ENCODE results near the gene EYS.
"Not testable (repeated sequence)": the region's sequence is repeated elsewhere in the genome, so short reads cannot be mapped to it uniquely, and the experiment has no call there.

The EYS gene

DNA sequence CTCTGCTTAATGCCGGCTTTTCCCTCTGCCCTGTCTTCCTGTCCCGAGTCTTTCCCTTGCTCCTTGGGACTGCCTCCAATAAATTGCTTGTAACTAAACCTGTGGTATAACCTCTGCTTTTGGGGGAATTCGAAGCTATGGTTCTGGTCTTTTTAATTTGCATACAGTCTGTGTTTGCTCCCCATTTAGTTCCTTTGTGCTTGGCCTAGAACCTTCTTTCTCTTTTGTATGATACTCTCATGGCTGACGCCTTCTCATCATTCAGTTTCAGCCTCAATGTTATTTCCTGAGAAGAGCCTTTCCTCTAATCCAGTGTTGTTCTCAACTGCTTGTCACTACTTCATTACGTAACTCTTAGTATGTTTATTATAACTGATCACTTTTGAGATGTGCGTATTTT, 1823.4 kb downstream of the EYS start:
- in situ Hi-C loops (cut with HindIII; ENCODE audit: low sequenced_read_pairs): no loop called here

- in situ Hi-C loops (cut with HindIII; ENCODE audit: low sequenced_read_pairs): no loop called here
Observed at GRCh38 chr6:63882208-63882607, 1824.8 kb downstream of the EYS start.

GRCh38 chr6:63881791-63882190, 1825.2 kb downstream of the EYS start:
- in situ Hi-C loops (cut with HindIII; ENCODE audit: low sequenced_read_pairs): no loop called here

DNA sequence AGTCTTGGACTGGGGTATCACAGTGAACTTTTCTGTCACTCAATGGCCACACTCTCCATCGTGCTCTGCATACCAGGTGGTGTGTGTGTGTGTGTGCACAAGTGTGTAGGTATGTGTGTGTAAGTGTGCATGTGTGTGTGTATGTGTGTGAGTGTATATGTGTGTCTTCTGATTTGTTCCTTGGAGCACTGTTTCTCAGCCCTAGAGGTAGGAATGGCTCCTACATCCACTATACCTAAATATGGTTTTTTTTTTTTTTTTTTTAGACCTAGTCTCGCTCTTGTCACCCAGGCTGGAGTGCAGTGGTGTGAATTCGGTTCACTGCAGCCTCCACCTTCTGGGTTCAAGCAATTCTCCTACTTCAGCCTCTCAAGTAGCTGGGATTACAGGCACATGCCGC, 1834.8 kb downstream of the EYS start:
- in situ Hi-C loops (cut with HindIII; ENCODE audit: low sequenced_read_pairs): no loop called here

DNA sequence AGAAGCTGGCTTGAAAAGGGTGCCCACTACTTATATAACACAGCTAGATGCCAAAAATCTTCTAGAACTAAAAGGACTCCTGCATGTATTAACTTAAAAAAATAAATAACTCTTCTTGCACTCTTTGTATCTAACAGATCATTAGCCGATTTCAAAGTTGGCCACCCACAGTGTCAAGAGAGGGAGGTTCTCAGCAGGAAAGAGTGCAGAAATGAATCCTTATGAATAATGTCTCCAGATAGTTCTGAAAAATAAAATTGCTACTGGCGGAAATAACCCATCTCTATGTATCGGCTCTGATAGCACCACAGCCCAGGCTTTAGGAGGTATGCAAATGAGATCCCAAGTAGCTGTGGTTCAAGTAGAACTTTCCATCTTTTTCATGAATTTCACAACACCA, 1838.7 kb downstream of the EYS start:
- in situ Hi-C loops (cut with HindIII; ENCODE audit: low sequenced_read_pairs): no loop called here

DNA sequence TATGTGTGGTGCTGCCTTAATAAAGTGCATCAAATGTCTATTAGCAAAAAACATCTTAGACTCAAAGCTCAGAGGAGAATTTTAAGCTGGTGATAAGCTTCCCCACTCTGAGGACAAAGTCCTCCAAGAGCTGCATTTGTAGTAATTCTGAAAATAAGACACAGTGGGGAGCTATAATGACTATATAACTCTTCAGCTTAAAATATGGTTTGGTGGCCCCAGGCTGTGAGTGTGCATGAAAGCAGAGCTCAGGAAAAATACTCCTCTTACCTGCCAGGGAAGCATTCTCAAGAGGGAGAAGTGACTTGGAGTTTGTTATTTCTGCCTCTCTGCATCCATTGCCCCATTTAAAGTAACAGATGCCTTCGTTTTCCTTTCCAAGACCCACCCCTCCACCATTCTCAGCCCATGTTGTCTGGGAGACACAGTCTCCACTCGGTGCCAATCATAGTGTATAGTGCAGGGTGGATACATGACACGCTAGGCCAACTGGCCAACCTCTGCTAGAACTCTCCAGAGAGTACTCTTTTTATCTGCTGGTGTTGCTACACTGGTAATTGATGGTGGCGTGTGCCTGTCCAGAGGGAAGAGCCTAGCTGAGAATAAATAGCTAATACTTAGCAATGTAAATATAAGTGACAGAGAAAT, 1842.2 kb downstream of the EYS start:
- in situ Hi-C loops (cut with HindIII; ENCODE audit: low sequenced_read_pairs): no loop called here

- in situ Hi-C loops (cut with HindIII; ENCODE audit: low sequenced_read_pairs): no loop called here
Observed at GRCh38 chr6:63864061-63864460, 1843.0 kb downstream of the EYS start.

GRCh38 chr6:63862486-63863198, 1844.4 kb downstream of the EYS start:
- in situ Hi-C loops (cut with HindIII; ENCODE audit: low sequenced_read_pairs): no loop called here

DNA sequence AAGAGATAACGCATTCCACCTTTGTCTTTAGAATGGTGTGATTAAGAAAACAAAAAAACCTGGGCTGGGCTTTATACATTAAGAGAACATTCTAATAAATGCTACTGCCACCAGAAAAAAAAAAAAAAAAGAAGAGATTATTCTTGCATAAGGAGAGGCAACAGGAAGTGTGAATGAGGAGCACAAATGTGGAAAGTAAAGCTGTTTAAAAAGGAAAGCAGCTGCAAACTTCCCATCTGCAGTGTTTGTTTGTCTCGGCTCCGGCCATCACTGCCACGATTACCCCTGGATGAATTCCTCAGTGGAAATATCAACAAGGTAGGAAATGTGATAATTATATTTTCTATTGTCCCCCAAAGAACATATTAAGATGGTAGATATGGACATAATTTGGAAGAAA, 1847.5 kb downstream of the EYS start:
- in situ Hi-C loops (cut with HindIII; ENCODE audit: low sequenced_read_pairs): no loop called here

- in situ Hi-C loops (cut with HindIII; ENCODE audit: low sequenced_read_pairs): no loop called here
Observed at GRCh38 chr6:63858691-63859090, 1848.3 kb downstream of the EYS start.

GRCh38 chr6:63856271-63856670, 1850.8 kb downstream of the EYS start:
- in situ Hi-C loops (cut with HindIII; ENCODE audit: low sequenced_read_pairs): no loop called here

DNA sequence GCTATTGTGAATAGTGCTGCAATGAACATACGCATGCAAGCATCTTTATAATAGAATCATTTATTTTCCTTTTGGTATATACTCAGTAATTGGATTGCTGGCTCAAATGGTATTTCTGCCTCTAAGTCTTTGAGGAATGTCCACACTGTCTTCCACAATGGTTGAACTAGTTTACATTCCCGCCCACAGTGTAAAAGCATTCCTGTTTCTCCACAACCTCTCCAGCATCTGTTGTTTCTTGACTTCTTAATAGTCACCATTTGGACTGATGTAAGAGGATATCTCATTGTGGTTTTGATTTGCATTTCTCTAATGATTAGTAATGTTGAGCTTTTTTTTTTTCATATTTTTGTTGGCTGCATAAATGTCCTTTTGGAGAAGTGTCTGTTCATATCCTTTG, 1862.7 kb downstream of the EYS start:
- in situ Hi-C loops (cut with HindIII; ENCODE audit: low sequenced_read_pairs): no loop called here

- in situ Hi-C loops (cut with HindIII; ENCODE audit: low sequenced_read_pairs): no loop called here
Observed at GRCh38 chr6:63839485-63839884, 1867.5 kb downstream of the EYS start.

GRCh38 chr6:63828678-63829077, 1878.3 kb downstream of the EYS start:
- in situ Hi-C loops (cut with HindIII; ENCODE audit: low sequenced_read_pairs): not testable (repeated sequence)

DNA sequence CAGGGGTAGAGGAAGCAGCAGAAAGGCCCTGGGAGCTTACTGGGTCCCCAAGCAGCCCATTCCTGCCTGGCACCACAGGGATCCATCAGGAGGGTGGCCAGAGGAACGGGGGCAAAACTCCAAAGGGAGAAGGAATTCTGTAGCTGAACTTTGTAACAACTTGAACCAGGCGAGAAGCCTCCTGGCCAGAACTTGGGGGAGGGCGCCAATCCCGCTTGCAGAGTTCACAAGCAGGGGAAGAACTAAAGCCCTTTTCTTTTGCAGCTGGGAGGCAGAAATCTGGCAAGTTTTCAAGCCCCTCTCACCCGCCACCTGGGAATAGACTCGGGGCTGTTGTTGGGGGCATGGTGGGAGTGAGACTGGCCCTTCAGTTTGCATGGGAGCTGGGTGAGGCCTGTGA, 1882.3 kb downstream of the EYS start:
- in situ Hi-C loops (cut with HindIII; ENCODE audit: low sequenced_read_pairs): no loop called here

DNA sequence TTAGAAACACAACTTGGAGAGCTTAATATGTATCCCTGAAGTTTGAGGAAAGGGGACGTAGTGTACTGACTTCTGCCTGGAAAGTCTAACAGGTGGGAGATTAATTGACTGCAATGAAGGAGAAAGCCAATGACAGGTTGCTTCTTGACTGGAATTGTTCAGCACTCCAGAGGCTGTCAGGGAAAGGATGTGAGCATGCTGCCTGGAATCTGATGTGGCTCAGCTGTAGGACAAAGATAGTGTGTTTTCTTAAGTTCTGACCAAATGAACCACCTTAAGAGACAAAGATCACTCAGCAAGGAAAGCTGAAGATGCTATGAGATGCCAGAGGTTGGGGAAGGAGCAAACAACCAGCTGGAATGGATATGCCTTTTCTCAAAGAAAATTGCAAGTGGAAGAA, 1885.6 kb downstream of the EYS start:
- in situ Hi-C loops (cut with HindIII; ENCODE audit: low sequenced_read_pairs): no loop called here

- in situ Hi-C loops (cut with HindIII; ENCODE audit: low sequenced_read_pairs): no loop called here
Observed at GRCh38 chr6:63819831-63820230, 1887.2 kb downstream of the EYS start.

DNA sequence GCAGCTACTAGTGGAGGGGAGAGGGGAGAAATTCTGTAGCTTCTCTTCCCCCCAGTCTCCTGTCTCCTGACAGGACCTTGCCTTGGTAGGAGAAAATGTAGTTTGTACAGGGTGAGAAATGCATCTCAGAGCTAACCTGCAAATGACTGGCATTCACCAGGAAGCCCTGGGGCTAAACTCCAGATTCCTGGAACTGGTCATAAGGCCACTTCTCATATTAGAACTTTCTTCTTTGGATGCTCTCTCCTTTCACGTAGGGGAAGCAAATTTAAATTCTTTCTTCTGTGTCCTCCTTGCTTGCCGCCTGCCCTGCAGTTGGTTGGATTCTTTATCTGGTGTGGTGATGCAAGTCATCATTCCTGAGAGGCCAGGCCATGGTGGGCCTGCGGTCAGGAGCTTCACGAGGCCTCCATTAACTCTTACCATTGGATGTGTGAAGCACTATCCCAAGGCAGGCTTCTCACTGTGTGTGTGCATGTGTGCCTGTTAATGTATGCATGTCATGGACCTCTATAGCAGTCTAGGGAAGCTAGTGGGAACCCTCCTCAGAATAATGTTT, 1889.5 kb downstream of the EYS start:
- in situ Hi-C loops (cut with HindIII; ENCODE audit: low sequenced_read_pairs): no loop called here

GRCh38 chr6:63816982-63817436, 1890.0 kb downstream of the EYS start:
- in situ Hi-C loops (cut with HindIII; ENCODE audit: low sequenced_read_pairs): no loop called here

- in situ Hi-C loops (cut with HindIII; ENCODE audit: low sequenced_read_pairs): no loop called here
Observed at GRCh38 chr6:63816401-63816981, 1890.5 kb downstream of the EYS start.

GRCh38 chr6:63814459-63814858, 1892.6 kb downstream of the EYS start:
- in situ Hi-C loops (cut with HindIII; ENCODE audit: low sequenced_read_pairs): no loop called here

- in situ Hi-C loops (cut with HindIII; ENCODE audit: low sequenced_read_pairs): no loop called here
Observed at GRCh38 chr6:63813566-63814120, 1893.4 kb downstream of the EYS start.
